B cell (primary cell): ENCODE data around the gene GRK3.

Experiments used
- EZH2 ChIP-seq: IDR thresholded peaks from 2 replicates; pipeline ENCODE4 v1.6.1; 2012; ENCODE audit warnings: borderline replicate concordance, low read depth, mild to moderate bottlenecking, moderate library complexity, low read length; ENCODE audit not compliant: insufficient read depth, poor library complexity, severe bottlenecking
- TF ChIP-seq, protein P1 (sequence below): fragments of 200-600 bp; IDR thresholded peaks from one replicate; pipeline ENCODE4 v1.8.0; 2022; ENCODE audit warnings: antibody characterized with exemption, mild to moderate bottlenecking

DNA sequence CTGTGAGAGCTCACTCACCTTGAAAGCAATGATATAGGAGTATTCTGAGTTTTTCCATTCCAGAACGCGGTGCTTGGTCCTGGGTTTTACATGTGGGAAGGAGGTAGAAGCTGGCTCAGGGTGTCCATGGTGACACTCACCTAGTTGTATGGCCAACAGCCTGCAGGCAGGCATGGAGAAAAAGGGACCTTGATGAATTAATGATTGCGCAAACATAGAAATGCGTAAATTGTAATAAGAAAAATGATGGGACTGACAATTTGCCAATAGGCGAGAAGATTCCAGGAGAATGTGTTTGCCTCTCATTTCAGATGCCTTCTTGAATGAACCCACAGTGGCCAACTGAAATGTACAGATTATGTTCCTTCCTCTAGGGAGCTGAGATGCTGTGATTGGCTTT is 124.2 kb downstream of the GRK3 start:
- TF ChIP-seq, protein P1, sequence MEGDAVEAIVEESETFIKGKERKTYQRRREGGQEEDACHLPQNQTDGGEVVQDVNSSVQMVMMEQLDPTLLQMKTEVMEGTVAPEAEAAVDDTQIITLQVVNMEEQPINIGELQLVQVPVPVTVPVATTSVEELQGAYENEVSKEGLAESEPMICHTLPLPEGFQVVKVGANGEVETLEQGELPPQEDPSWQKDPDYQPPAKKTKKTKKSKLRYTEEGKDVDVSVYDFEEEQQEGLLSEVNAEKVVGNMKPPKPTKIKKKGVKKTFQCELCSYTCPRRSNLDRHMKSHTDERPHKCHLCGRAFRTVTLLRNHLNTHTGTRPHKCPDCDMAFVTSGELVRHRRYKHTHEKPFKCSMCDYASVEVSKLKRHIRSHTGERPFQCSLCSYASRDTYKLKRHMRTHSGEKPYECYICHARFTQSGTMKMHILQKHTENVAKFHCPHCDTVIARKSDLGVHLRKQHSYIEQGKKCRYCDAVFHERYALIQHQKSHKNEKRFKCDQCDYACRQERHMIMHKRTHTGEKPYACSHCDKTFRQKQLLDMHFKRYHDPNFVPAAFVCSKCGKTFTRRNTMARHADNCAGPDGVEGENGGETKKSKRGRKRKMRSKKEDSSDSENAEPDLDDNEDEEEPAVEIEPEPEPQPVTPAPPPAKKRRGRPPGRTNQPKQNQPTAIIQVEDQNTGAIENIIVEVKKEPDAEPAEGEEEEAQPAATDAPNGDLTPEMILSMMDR: no peak
- TF ChIP-seq EZH2: no peak
